GM18873 (cell line): ENCODE data around the gene NRSN2.
"Not testable (repeated sequence)": the region's sequence is repeated elsewhere in the genome, so short reads cannot be mapped to it uniquely, and the experiment has no call there.

ENCODE experiments used
- ATAC-seq: cut with Tn5 transposase; IDR thresholded peaks from one replicate; pipeline ENCODE4 v1.9.1; 2021; ENCODE audit warnings: mild to moderate bottlenecking, moderate library complexity, moderate number of reproducible peaks; ENCODE audit not compliant: unreplicated experiment, low FRiP score

Gene NRSN2

DNA sequence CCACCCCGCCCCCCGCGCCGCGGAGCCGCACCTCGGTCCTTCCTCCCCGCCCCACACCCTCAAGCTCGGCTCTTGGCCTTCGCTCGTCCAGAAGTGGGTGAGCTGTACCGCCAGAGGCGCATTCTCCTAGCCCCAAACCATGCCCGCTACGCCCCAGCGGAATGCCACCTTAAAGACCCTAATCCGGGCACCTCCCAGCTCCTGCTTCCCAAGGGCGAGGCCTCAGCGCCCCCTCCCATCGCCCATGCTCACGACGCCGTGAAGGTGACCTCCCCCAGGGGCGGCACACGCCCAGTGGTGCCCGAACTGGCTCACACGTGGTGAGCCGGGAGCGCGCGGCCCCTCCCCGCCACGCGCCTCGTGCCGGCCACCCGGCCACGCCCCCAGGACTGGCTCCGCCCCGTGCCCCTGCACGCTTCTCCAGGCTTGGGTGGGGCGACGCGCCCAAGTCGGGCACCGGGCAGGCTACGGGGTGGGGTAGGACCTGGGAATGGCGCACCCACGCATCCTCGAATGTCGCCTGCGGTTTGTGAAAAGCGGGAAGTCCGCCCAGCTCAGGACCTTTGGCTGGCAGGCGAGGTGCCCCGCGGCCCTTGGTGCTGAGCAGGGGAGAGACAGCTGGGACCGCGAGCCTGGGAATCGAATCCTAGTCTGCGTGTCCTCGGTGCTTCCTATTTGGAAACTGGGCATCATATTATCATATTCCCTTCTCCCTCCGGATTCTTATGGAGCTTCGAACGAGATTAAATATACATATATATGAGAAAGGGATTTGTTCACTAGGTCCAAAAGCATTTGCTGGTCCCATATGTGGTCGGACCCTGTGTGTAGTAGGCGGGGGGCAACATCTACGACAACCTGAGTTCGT is 22.5 kb upstream of the NRSN2 start:
- peak; percentile 42 for ATAC-seq

GRCh38 chr20:325045-325888 is 21.6 kb upstream of the NRSN2 start, which contains the start of gene SOX12:
SOX12 (plus strand) TSS chr20:325552; CDS start chr20:325925, 373 bp downstream.
- peak; percentile 67 for ATAC-seq

DNA sequence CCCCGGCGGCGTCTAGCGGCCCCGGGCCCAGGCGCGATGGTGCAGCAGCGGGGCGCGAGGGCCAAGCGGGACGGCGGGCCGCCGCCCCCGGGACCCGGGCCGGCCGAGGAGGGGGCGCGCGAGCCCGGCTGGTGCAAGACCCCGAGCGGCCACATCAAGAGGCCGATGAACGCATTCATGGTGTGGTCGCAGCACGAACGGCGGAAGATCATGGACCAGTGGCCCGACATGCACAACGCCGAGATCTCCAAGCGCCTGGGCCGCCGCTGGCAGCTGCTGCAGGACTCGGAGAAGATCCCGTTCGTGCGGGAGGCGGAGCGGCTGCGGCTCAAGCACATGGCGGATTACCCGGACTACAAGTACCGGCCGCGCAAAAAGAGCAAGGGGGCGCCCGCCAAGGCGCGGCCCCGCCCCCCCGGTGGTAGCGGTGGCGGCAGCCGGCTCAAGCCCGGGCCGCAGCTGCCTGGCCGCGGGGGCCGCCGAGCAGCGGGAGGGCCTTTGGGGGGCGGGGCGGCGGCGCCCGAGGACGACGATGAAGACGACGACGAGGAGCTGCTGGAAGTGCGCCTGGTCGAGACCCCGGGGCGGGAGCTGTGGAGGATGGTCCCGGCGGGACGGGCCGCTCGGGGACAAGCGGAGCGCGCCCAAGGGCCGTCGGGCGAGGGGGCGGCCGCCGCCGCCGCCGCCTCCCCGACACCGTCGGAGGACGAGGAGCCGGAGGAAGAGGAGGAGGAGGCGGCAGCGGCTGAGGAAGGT is 20.8 kb upstream of the NRSN2 start:
- ATAC-seq: no peak

GRCh38 chr20:326645-327185 is 20.2 kb upstream of the NRSN2 start:
- ATAC-seq: no peak

- ATAC-seq: no peak
Measured at GRCh38 chr20:327186-328026, 19.5 kb upstream of the NRSN2 start.

- ATAC-seq: no peak
Measured at GRCh38 chr20:328027-328974, 18.6 kb upstream of the NRSN2 start.

GRCh38 chr20:328975-329695 is 17.8 kb upstream of the NRSN2 start:
- no peak for ATAC-seq

DNA sequence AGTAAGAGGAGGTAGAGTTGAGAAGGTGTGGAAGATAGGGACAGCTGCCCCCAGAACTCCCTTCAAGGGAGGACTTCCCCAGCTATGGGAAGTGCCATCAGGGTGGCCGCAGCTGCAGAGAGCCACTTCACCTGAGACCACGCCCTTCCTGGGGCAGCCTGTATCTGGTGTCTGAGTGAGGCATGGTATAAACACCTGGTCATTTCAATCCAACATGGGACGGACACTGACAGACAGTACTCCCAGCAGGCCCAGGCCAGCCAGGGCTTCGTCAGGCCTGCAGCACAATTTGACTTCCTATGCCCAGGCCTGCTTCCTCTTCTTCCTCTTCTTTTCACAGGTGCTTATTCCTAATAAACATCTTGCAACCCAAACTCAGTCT is 17.1 kb upstream of the NRSN2 start:
- ATAC-seq: no peak

DNA sequence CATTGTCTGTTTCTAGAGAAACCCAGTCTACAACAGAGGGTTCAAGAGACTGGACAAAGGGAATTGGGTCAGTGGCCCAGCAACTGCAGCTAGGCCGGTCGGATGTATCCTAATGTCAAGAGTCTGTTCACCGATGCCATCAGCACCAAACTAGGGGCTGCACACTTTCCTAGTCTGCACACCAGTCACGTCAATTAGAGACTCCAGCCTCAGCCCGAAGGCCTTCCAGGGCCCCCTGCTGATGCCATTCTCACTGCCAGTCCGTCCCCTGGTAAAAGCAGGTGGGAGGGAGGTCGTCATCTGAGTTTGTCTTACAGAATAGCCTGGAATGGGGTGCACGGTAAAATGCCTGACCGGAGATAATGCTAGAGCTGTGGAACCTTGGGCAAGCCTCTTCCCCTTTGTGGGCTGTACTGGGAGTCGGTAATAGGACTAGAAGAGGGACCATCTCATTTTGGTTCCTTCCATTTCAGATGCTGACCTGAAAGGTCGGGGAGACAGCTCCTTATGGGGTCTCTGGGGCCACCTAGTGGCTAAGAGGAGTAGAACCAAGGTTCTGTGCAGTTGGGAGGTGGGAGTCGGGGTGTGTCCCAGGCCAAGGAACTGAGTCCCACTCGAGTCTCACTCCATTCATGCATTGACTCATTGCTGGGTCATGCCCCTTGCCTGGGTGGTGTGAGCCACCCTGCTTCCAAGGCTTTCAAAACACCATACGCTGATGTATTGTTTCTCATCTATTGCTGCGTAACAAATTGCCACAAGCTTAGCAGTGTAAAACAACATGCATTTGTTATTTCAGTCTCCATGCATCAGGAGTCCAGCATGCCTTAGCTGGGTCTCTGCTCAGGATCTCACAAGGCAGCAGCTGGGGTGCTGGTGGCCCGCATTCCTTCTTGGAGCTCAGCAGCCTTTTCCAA is 16.4 kb upstream of the NRSN2 start:
- peak; percentile 39 for ATAC-seq

DNA sequence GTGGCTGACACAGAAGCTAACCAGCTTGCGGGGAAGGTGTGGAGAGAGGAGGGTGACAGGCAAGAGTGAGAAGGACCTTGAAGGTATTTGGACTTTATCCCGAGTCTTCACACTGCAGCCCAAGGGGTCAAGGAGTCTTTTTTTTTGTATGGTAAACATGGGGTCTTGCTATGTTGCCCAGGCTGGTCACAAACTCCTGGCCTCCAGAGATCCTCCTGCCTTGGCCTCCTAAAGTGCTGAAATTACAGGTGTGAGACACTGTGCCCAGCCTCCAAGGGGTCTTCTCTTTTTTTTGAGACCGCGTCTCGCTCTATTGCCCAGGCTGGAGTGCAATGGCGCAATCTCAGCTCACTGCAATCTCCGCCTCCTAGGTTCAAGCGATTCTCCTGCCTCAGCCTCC is 12.3 kb upstream of the NRSN2 start:
- ATAC-seq: no peak

DNA sequence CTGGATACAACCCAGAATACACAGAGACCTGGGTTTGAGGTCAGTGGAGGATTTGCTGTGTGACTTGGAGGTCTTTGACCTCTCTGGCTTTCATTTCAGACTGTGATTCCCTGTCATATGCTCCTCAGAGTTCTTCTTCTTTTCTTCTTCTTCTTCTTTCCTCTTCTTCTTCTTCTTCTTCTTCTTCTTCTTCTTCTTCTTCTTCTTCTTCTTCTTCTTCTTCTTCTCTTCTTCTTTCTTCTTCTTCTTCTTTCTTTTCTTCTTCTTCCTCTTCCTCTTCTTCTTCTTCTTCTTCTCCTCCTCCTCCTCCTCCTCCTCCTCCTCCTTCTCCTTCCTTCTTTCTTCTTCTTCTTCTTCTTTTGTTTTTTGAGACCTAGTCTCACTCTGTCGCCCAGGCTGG is 10.9 kb upstream of the NRSN2 start:
- not testable (repeated sequence) for ATAC-seq

DNA sequence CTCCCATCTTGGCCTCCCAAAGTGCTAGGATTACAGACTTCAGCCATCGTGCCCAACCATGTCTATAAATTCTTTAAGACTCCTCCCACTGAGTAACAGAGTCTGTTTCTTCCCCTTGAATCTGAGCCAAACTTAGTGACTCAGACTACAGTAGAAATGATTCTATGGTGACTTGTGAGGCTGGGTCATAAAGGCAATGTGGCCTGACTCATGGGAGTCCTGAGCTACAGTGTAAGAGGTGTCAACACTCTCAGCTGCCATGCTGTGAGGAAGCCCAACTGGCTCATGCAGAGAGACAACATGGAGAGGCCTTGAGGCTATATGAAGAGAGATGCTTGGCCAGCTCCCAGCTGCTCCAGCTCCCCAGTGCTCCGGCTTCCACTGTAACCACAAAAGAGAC is 5.2 kb upstream of the NRSN2 start:
- ATAC-seq: no peak

GRCh38 chr20:343107-343506 is 3.8 kb upstream of the NRSN2 start:
- no peak for ATAC-seq

GRCh38 chr20:346033-346639 is 775 bp upstream of the NRSN2 start:
- ATAC-seq: no peak

- ATAC-seq: no peak
Measured at GRCh38 chr20:347317-347639, 367 bp downstream of the NRSN2 start.

- ATAC-seq: no peak
Measured at GRCh38 chr20:347640-348484, 951 bp downstream of the NRSN2 start.
